Posterior cingulate gyrus (tissue), 11 donors: ENCODE data around the gene UBAP1L.
"Not testable (repeated sequence)": the region's sequence is repeated elsewhere in the genome, so short reads cannot be mapped to it uniquely, and the experiment has no call there.

Source experiments
- DNase-seq, 10 donors: peaks; one replicate each; pipeline versions ENCODE4 v3.0.0 to v3.0.0-alpha.2; 2020 to 2021; ENCODE audit warnings: mixed read lengths in 3 of 10
- intact Hi-C: fragments of 100-400 bp; cut with DNase I; formaldehyde crosslinking; loops from one replicate; pipeline ENCODE4 v1.15.1; 2023

UBAP1L gene

DNA sequence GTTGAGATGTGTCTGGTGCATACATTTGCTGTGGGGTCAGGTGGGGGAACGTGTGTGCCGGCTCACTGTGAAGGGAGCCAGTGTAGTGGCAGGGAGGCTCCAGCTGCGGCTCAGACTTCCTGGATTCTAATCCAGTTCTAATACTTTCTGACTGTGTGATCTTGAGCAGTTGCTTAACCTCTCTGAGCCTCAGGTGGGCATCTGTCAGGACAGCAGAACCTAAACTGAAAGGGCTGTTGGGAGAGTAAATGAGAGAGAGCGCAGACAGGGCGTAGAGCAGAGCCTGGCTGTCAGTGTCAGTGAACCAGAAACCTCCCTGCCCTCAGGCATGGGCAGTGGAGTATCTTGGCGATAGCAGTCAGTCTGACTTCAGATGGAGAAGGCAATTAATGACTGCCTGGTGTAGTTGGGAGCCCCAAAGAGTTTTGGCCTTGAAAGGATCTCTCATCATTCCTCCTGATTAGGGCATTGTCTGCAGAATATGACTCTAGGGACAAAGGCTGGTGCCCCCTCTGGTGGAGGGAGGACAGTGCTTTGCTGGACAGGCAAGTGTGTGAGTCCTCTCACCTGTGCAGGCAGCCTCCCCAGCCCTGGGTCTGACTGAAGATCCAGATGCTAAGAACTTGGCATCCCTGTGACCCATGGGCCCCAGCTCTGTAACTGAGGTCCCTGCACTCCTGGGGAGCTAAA, 28.9 kb downstream of the UBAP1L start:
- peak in 1 of 10 donors; percentile 85 for DNase-seq
- intact Hi-C loops = no loop called here

- DNase-seq = no peak
- intact Hi-C loops = no loop called here
These were observed 29.7 kb downstream of the UBAP1L start for GRCh38 chr15:65085207-65085753.

- intact Hi-C loops = no loop called here
- peak in 1 of 10 donors; percentile 71 for DNase-seq
These were observed 30.3 kb downstream of the UBAP1L start for GRCh38 chr15:65084500-65085206.

- peak in 2 of 10 donors; percentile 45 to 75 for DNase-seq
- intact Hi-C loops = no loop called here
These were observed 31.7 kb downstream of the UBAP1L start for GRCh38 chr15:65083262-65083701.

GRCh38 chr15:65082303-65082953, 32.6 kb downstream of the UBAP1L start:
- intact Hi-C loops = no loop called here
- DNase-seq = peak in 1 of 10 donors; percentile 42

GRCh38 chr15:65081758-65082157, 33.2 kb downstream of the UBAP1L start:
- DNase-seq = peak in 1 of 10 donors; percentile 32
- intact Hi-C loops = no loop called here

DNA sequence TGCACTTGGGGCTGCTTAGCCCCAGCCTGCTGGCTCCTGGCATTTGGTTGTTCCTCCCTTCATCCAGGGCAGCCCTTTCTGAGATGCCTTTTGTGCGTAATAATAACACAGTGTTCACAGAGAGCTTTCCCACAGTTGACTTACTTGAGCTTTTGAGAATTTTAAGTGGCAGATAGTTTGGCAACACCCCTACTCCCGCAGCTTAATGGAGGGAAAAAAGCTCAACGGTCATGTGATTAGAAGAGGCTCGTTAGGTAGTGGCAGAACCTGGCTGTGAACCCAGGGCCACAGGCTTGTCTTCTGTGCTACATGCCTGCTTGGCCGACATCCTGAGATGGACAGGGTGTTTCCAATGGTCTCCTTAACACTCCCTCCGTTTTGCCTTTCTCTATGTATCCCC, 33.7 kb downstream of the UBAP1L start:
- intact Hi-C loops = no loop called here
- DNase-seq = peak in 1 of 10 donors; percentile 67

DNA sequence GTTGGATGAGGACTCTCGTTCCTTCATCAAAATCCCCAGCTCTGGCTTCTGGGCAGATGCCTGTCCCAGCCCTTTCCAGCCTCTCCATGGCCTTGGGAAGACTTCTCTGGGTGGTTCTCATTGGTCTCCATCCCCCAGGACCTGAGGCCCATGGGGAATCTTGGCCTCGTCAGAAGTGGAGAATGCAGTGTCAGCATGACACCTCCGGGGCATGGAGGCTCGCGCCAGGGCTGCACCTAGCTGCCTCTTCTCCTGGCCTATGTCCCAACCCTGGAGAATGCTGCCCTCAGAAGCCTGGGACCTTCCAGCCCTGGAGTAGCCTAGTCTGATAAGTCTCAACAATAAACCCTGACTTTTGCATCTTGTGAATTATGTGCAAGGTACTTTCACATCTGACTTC, 35.4 kb downstream of the UBAP1L start:
- intact Hi-C loops = no loop called here
- peak in 1 of 10 donors; percentile 39 for DNase-seq

GRCh38 chr15:65077981-65078352, 37.0 kb downstream of the UBAP1L start:
- intact Hi-C loops = loop anchor here (1.0 kb wide), 1 partner anchor 24 kb away; no protein-coding TSS in a partner anchor
- peak in 3 of 10 donors; percentile 48 to 93 (median 86) for DNase-seq

GRCh38 chr15:65077291-65077980, 37.6 kb downstream of the UBAP1L start:
- intact Hi-C loops = no loop called here
- peak in 1 of 10 donors; percentile 76 for DNase-seq

DNA sequence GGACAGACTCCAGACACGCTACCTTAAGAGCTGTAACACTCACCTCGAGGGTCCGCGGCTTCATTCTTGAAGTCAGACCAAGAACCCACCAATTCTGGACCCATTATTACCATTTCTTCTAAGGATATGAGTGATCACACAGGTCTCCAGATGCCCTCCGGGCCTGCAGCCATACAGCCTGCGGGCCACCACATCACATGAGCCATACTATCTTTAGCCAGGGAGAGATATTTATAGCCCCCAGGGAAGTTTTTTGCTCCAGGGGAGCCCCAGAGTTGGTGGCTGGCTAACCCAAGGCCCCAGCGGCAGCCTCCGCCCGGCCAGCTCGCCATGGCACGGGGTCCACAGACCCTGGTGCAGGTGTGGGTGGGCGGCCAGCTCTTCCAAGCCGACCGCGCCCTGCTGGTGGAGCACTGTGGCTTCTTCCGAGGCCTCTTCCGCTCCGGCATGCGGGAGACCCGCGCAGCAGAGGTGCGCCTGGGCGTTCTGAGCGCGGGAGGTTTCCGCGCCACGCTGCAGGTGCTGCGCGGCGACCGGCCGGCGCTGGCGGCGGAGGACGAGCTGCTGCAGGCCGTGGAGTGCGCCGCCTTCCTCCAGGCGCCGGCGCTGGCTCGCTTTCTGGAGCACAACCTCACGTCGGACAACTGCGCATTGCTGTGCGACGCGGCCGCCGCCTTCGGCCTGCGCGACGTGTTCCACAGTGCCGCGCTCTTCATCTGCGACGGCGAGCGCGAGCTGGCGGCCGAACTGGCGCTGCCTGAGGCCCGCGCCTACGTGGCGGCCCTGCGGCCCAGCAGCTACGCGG, 38.3 kb downstream of the UBAP1L start, which contains the start of gene KBTBD13:
Gene KBTBD13, plus strand, starts transcription at position 261 of the 805 bp plus-strand sequence. Its CDS starts 70 bp downstream, at position 331.
- intact Hi-C loops = no loop called here
- peak in 1 of 10 donors; percentile 76 for DNase-seq

GRCh38 chr15:65075607-65076395, 39.2 kb downstream of the UBAP1L start:
- peak in 1 of 10 donors; percentile 44 for DNase-seq
- intact Hi-C loops = not testable (repeated sequence)

DNA sequence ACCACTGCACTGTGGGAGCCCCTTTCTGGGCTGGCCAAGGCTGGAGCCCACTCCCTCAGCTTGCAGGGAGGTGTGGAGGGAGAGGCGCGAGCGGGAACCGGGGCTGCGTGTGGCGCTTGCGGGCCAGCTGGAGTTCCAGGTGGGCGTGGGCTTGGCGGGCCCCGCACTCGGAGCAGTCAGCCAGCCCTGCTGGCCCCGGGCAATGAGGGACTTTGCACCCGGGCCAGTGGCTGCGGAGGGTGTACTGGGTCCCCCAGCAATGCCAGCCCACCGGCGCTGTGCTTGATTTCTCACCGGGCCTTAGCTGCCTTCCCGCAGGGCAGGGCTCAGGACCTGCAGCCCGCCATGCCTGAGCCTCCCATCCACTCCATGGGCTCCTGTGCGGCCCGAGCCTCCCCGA, 40.1 kb downstream of the UBAP1L start:
- intact Hi-C loops = not testable (repeated sequence)
- peak in 1 of 10 donors; percentile 49 for DNase-seq

GRCh38 chr15:65072617-65073016, 42.4 kb downstream of the UBAP1L start:
- peak in 1 of 10 donors; percentile 42 for DNase-seq
- intact Hi-C loops = no loop called here

DNA sequence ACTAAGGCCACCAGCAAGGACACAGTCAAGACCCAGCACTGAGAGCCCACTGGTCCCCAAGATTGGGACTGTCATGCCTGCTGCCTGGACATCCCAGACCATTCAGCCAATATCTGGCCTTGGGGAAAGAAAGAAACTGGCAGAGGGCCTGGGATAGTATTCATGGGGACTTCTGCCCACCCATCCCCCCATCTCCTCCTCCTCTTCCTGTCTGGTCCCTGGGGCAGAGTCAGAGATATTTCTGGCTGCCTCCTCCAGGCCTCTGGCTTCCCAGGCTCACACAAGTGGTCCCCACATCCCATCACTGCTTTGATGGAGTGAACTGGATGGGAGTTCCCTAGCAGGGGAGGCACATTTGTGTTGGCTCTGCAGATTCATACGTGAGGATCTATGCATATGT, 43.0 kb downstream of the UBAP1L start:
- DNase-seq = no peak

DNA sequence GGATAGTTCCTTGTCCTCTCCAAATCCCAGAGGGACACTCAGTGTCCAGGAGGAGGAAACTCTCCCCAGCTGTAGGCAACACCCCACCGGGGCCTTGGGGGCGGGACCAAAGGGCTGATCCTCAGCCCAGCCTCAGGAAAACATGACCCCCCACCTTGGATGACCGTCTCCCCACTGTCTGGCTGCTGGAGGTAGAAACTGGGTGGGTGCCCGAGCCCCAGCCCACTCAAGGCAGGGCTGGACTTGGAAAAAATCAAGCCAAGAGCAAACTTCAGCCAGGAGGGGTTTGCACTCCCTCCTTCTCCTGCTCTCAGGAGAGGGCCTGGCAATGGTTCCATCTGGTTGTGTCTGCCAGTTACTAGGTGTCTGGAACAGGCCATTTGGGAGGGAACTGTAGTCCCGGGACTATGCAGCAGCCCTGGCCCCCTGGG, 43.6 kb downstream of the UBAP1L start:
- no peak for DNase-seq
- intact Hi-C loops = no loop called here

More for the DNA sequence above, 43.0 kb downstream of the UBAP1L start:
- intact Hi-C loops = no loop called here

DNA sequence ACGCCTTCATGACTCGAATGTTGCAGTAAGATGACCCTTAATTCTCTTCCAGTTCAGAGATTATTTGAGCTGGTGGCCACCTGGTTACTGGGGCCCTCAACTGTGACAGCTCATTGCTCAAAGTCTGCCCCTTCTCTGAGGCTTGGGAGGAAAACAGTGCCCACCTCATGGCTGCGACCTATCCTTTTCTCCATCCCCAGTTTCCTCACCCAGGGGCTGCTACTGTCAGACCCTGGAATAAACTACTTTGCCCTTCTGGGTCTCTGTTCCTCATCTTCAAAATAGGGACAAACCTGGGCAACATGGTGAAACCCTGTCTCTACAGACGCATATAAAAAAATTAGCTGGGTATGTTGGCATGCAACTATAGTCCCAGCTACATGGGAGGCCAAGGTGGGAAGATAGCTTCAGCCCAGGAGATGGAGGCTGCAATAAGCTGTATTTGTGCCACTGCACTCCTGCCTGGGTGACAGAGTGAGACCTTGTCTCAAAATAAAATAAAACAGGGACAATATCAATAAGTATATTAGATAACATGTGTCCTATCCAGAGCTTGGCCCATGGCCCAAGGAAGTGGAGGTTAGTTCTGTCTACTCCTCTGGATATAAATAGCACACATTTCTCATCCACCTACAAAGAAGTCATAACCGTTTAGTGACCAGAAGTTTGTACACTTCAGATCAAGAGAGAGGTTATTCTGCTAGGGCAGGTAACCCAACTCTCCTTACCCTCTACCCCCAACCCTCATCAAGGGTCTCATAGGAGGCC, 45.0 kb downstream of the UBAP1L start:
- no peak for DNase-seq
- intact Hi-C loops = no loop called here

DNA sequence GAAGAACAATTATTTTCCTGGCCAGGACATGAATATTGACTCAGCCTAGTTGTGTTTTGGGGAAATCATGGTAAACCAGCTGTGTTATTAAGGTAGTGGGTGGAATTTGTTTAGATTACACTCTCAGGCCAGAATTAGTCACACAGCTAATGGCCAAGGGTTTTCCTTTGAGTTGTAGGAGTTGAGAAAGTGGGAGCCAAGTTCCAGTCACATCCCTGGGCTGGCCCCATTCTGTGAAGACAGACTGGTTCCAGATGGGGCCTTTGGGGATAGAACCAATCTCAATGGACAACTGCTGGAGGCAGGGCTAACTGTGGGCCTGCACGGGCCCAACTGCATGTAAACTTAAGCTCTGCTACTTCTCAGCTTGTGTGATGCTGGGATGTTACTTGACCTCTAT, 45.8 kb downstream of the UBAP1L start:
- intact Hi-C loops = no loop called here
- no peak for DNase-seq
